CD4-positive, alpha-beta T cell treated with Interleukin-4 for 1 hour (primary cell): ENCODE data around the gene CASKIN2.
"Not testable (repeated sequence)": the region's sequence is repeated elsewhere in the genome, so short reads cannot be mapped to it uniquely, and the experiment has no call there.

ENCODE experiments used
- DNase-seq, 2 donors: peaks; one replicate each; pipeline ENCODE4 v3.0.0-alpha.2; 2020 to 2022

The CASKIN2 gene

GRCh38 chr17:75521290-75521689 is 6.0 kb upstream of the CASKIN2 start:
- no peak for DNase-seq

- not testable (repeated sequence) for DNase-seq
These were observed 5.1 kb upstream of the CASKIN2 start for GRCh38 chr17:75520413-75520812.

- DNase-seq: no peak
These were observed 3.7 kb upstream of the CASKIN2 start for GRCh38 chr17:75518983-75519537.

GRCh38 chr17:75518201-75518600 is 2.9 kb upstream of the CASKIN2 start:
- peak; percentile 60 to 73 for DNase-seq

GRCh38 chr17:75517297-75517865 is 2.0 kb upstream of the CASKIN2 start:
- DNase-seq: peak; percentile 22 to 40

GRCh38 chr17:75516619-75517296 is 1.4 kb upstream of the CASKIN2 start:
- peak in 1 of 2 donors; percentile 28 for DNase-seq

- peak; percentile 94 for DNase-seq
These were observed 900 bp upstream of the CASKIN2 start, which contains the start of gene TSEN54 for GRCh38 chr17:75516255-75516618. TSEN54 (plus strand) TSS chr17:75516528; CDS start chr17:75516561, 33 bp downstream.

- no peak for DNase-seq
These were observed 330 bp downstream of the CASKIN2 start for GRCh38 chr17:75514919-75515495.

- DNase-seq: no peak
These were observed 928 bp downstream of the CASKIN2 start for GRCh38 chr17:75514299-75514918.

- DNase-seq: no peak
These were observed 1.7 kb downstream of the CASKIN2 start for GRCh38 chr17:75513641-75514000.

GRCh38 chr17:75512926-75513640 is 2.3 kb downstream of the CASKIN2 start:
- DNase-seq: no peak

- no peak for DNase-seq
These were observed 3.4 kb downstream of the CASKIN2 start for GRCh38 chr17:75511610-75512575.

- DNase-seq: no peak
These were observed 4.1 kb downstream of the CASKIN2 start for GRCh38 chr17:75511270-75511609.

- no peak for DNase-seq
These were observed 5.6 kb downstream of the CASKIN2 start for GRCh38 chr17:75509528-75510258.

- no peak for DNase-seq
These were observed 6.4 kb downstream of the CASKIN2 start for GRCh38 chr17:75508931-75509361.

- no peak for DNase-seq
These were observed 7.3 kb downstream of the CASKIN2 start for GRCh38 chr17:75507733-75508719.

GRCh38 chr17:75506888-75507287 is 8.4 kb downstream of the CASKIN2 start:
- no peak for DNase-seq

- no peak for DNase-seq
These were observed 9.2 kb downstream of the CASKIN2 start for GRCh38 chr17:75506134-75506533.

GRCh38 chr17:75505640-75506039 is 9.7 kb downstream of the CASKIN2 start:
- no peak for DNase-seq

- DNase-seq: no peak
These were observed 10.3 kb downstream of the CASKIN2 start for GRCh38 chr17:75505152-75505409.
